ENCODE measurements around the gene GPR83.

DNA sequence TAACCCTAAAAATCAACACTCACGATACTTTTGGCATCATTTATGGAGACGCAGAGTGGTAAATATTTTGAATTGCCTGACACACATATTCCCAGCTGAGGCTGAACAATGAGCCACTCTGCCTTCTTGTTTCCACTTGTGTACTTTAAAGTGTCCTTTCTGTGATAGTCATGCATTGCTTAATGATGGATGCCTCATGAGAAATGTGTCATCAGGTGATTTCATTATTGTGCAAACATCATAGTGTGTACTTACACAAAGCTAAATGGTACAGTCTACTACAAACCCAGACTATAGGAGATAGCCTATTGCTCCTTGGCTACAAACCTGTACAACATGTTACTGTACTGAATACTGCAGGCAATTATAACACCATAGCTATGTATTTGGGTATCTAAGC lies 48.2 kb upstream of the GPR83 start:
- TF ChIP-seq, protein P1, sequence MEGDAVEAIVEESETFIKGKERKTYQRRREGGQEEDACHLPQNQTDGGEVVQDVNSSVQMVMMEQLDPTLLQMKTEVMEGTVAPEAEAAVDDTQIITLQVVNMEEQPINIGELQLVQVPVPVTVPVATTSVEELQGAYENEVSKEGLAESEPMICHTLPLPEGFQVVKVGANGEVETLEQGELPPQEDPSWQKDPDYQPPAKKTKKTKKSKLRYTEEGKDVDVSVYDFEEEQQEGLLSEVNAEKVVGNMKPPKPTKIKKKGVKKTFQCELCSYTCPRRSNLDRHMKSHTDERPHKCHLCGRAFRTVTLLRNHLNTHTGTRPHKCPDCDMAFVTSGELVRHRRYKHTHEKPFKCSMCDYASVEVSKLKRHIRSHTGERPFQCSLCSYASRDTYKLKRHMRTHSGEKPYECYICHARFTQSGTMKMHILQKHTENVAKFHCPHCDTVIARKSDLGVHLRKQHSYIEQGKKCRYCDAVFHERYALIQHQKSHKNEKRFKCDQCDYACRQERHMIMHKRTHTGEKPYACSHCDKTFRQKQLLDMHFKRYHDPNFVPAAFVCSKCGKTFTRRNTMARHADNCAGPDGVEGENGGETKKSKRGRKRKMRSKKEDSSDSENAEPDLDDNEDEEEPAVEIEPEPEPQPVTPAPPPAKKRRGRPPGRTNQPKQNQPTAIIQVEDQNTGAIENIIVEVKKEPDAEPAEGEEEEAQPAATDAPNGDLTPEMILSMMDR (IDR thresholded peaks at IDR 0.05) = no peak
- TF ChIP-seq POLR2A (IDR thresholded peaks at IDR 0.05) = no peak
